A549 (cell line): ENCODE data around the gene LAMB2.

Source experiments
- EHMT2 ChIP-seq: fragments of 200-600 bp; sonication (generic); IDR thresholded peaks from 2 replicates; pipeline ENCODE4 v1.6.1; 2016; ENCODE audit warnings: antibody characterized with exemption, low read depth, mild to moderate bottlenecking, moderate library complexity
- EP300 ChIP-seq, 2 experiments: fragments of >200 bp; sonication (Bioruptor Twin); formaldehyde crosslinking; IDR thresholded peaks; 2 replicates in 1 of 2; 3 replicates in 1 of 2; pipeline ENCODE4 v1.6.1; 2016 to 2017
- MYC ChIP-seq: IDR thresholded peaks from 2 replicates; pipeline ENCODE4 v1.6.1; 2012; ENCODE audit warnings: mild to moderate bottlenecking, inconsistent platforms, low read length, improper control_type of control experiment, borderline replicate concordance
- NFE2L2 ChIP-seq: fragments of 150-350 bp; conservative IDR thresholded peaks from 2 replicates; pipeline ENCODE4 v1.6.1; 2014; ENCODE audit warnings: low read length
- NPAS2 ChIP-seq: fragments of 250-450 bp; sonication (Bioruptor Pico); IDR thresholded peaks from 2 replicates; pipeline ENCODE4 v1.8.0; 2022; ENCODE audit warnings: mild to moderate bottlenecking, moderate library complexity, borderline replicate concordance
- PHF8 ChIP-seq: fragments of 200-600 bp; sonication (generic); IDR thresholded peaks from 2 replicates; pipeline ENCODE4 v1.6.1; 2016; ENCODE audit warnings: low read depth, mild to moderate bottlenecking, antibody characterized with exemption, moderate library complexity, borderline replicate concordance
- TF ChIP-seq, protein P1 (sequence below): fragments of 450-650 bp; IDR thresholded peaks from 2 replicates; pipeline ENCODE4 v1.6.1; 2014; ENCODE audit warnings: antibody characterized with exemption
- TF ChIP-seq, protein P2 (sequence below): fragments of 200-600 bp; sonication (generic); IDR thresholded peaks from 2 replicates; pipeline ENCODE4 v1.6.1; 2016; ENCODE audit warnings: antibody characterized with exemption, mild to moderate bottlenecking, moderate library complexity
- TF ChIP-seq, protein P3 (sequence below): fragments of >200 bp; sonication (Bioruptor Twin); formaldehyde crosslinking; IDR thresholded peaks from 3 replicates; pipeline ENCODE4 v1.5.1; 2016

DNA sequence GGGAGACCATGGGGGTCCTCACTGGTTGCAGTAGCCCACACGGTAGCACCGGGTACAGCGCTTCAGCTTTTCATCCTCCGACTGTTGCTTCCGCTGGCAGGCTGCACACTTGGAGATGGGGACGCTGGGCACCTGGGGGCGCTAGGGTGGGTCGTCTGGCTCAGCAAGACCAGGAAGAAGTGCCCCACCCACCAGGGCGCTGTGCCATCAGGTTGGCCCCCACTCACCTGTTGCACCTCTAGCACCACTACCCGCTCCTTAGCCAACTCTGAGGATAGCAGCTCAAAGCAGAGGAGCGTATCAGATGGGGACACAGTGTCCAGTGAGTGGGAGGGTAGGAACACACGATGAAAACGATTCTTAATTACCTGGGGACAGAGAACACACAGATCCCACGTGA, 20.6 kb downstream of the LAMB2 start:
- TF ChIP-seq EP300 (IDR thresholded peaks at IDR 0.05) (no peak), MYC (no peak), PHF8 (no peak), NPAS2 (CRISPR knock-in tag) (no peak), EHMT2 (no peak), NFE2L2 (no peak)
- TF ChIP-seq, protein P1, sequence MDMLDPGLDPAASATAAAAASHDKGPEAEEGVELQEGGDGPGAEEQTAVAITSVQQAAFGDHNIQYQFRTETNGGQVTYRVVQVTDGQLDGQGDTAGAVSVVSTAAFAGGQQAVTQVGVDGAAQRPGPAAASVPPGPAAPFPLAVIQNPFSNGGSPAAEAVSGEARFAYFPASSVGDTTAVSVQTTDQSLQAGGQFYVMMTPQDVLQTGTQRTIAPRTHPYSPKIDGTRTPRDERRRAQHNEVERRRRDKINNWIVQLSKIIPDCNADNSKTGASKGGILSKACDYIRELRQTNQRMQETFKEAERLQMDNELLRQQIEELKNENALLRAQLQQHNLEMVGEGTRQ = no peak
- TF ChIP-seq, protein P2, sequence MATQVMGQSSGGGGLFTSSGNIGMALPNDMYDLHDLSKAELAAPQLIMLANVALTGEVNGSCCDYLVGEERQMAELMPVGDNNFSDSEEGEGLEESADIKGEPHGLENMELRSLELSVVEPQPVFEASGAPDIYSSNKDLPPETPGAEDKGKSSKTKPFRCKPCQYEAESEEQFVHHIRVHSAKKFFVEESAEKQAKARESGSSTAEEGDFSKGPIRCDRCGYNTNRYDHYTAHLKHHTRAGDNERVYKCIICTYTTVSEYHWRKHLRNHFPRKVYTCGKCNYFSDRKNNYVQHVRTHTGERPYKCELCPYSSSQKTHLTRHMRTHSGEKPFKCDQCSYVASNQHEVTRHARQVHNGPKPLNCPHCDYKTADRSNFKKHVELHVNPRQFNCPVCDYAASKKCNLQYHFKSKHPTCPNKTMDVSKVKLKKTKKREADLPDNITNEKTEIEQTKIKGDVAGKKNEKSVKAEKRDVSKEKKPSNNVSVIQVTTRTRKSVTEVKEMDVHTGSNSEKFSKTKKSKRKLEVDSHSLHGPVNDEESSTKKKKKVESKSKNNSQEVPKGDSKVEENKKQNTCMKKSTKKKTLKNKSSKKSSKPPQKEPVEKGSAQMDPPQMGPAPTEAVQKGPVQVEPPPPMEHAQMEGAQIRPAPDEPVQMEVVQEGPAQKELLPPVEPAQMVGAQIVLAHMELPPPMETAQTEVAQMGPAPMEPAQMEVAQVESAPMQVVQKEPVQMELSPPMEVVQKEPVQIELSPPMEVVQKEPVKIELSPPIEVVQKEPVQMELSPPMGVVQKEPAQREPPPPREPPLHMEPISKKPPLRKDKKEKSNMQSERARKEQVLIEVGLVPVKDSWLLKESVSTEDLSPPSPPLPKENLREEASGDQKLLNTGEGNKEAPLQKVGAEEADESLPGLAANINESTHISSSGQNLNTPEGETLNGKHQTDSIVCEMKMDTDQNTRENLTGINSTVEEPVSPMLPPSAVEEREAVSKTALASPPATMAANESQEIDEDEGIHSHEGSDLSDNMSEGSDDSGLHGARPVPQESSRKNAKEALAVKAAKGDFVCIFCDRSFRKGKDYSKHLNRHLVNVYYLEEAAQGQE = no peak
- TF ChIP-seq, protein P3, sequence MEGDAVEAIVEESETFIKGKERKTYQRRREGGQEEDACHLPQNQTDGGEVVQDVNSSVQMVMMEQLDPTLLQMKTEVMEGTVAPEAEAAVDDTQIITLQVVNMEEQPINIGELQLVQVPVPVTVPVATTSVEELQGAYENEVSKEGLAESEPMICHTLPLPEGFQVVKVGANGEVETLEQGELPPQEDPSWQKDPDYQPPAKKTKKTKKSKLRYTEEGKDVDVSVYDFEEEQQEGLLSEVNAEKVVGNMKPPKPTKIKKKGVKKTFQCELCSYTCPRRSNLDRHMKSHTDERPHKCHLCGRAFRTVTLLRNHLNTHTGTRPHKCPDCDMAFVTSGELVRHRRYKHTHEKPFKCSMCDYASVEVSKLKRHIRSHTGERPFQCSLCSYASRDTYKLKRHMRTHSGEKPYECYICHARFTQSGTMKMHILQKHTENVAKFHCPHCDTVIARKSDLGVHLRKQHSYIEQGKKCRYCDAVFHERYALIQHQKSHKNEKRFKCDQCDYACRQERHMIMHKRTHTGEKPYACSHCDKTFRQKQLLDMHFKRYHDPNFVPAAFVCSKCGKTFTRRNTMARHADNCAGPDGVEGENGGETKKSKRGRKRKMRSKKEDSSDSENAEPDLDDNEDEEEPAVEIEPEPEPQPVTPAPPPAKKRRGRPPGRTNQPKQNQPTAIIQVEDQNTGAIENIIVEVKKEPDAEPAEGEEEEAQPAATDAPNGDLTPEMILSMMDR = no peak
